Globus pallidus (tissue), 1 donor: ENCODE results near the gene COL7A1.

Experiments
- DNase-seq: peaks from one replicate; pipeline ENCODE4 v3.0.0-alpha.2; 2015; ENCODE audit warnings: low spot score

The COL7A1 gene

GRCh38 chr3:48619541-48620524, 24.7 kb upstream of the COL7A1 start:
- DNase-seq = no peak

GRCh38 chr3:48617559-48617958, 22.4 kb upstream of the COL7A1 start:
- no peak for DNase-seq

- DNase-seq = no peak
These were observed 18.9 kb upstream of the COL7A1 start for GRCh38 chr3:48614044-48614443.

GRCh38 chr3:48612309-48612708, 17.2 kb upstream of the COL7A1 start:
- DNase-seq = no peak

GRCh38 chr3:48609088-48610005, 14.2 kb upstream of the COL7A1 start, which contains the start of gene UQCRC1:
Gene UQCRC1 (minus strand): TSS chr3:48609646. CDS start chr3:48609620, 26 bp downstream.
- peak; percentile 90 for DNase-seq

GRCh38 chr3:48607519-48607918, 12.4 kb upstream of the COL7A1 start:
- DNase-seq = no peak

- no peak for DNase-seq
These were observed 6.5 kb upstream of the COL7A1 start for GRCh38 chr3:48601622-48601994.

- DNase-seq = no peak
These were observed 5.8 kb upstream of the COL7A1 start for GRCh38 chr3:48600711-48601621.

GRCh38 chr3:48599509-48600285, 4.6 kb upstream of the COL7A1 start:
- no peak for DNase-seq

- DNase-seq = no peak
These were observed 4.0 kb upstream of the COL7A1 start for GRCh38 chr3:48599077-48599501.

- no peak for DNase-seq
These were observed 3.4 kb upstream of the COL7A1 start for GRCh38 chr3:48598323-48599076.

GRCh38 chr3:48597408-48597800, 2.3 kb upstream of the COL7A1 start:
- no peak for DNase-seq

GRCh38 chr3:48596676-48597407, 1.7 kb upstream of the COL7A1 start:
- DNase-seq = no peak

GRCh38 chr3:48596157-48596556, 1.0 kb upstream of the COL7A1 start:
- no peak for DNase-seq

GRCh38 chr3:48595526-48596121, 495 bp upstream of the COL7A1 start:
- DNase-seq = no peak

- no peak for DNase-seq
These were observed 596 bp downstream of the COL7A1 start for GRCh38 chr3:48594417-48595049.

GRCh38 chr3:48593337-48593736, 1.8 kb downstream of the COL7A1 start:
- no peak for DNase-seq

- no peak for DNase-seq
These were observed 2.5 kb downstream of the COL7A1 start for GRCh38 chr3:48592519-48593087.
